GM18507 (cell line): Measurements from ENCODE around the gene ADARB2.

ENCODE experiments used
- DNase-seq: peaks from one replicate; pipeline ENCODE4 v3.0.0; 2011; ENCODE audit warnings: low read depth; ENCODE audit not compliant: insufficient read length; ENCODE audit errors: extremely low spot score
- FAIRE-seq: peaks from 2 replicates; lab custom pipeline; 2011; peaks lifted over from hg19 to GRCh38; lab: Jason Lieb, UNC

The ADARB2 gene

GRCh38 chr10:1668399-1668798 lies 68.9 kb downstream of the ADARB2 start:
- DNase-seq: no peak
- FAIRE-seq: no peak

GRCh38 chr10:1667392-1667791 lies 69.9 kb downstream of the ADARB2 start:
- DNase-seq (no peak), FAIRE-seq (no peak)

GRCh38 chr10:1666147-1666546 lies 71.2 kb downstream of the ADARB2 start:
- FAIRE-seq (no peak), DNase-seq (no peak)

- no peak for FAIRE-seq
- no peak for DNase-seq
Observed at GRCh38 chr10:1665681-1666080, 71.6 kb downstream of the ADARB2 start.

- DNase-seq (no peak), FAIRE-seq (no peak)
Observed at GRCh38 chr10:1665021-1665661, 72.2 kb downstream of the ADARB2 start.

GRCh38 chr10:1664333-1664964 lies 72.9 kb downstream of the ADARB2 start:
- FAIRE-seq (no peak), DNase-seq (no peak)

GRCh38 chr10:1663226-1663625 lies 74.1 kb downstream of the ADARB2 start:
- no peak for DNase-seq
- FAIRE-seq: no peak

GRCh38 chr10:1662438-1663025 lies 74.8 kb downstream of the ADARB2 start:
- DNase-seq: no peak
- peak; percentile 69 for FAIRE-seq

- FAIRE-seq (peak; percentile 91), DNase-seq (peak; percentile 70)
Observed at GRCh38 chr10:1661859-1662437, 75.4 kb downstream of the ADARB2 start.

- FAIRE-seq (no peak), DNase-seq (no peak)
Observed at GRCh38 chr10:1661416-1661815, 75.9 kb downstream of the ADARB2 start.

- FAIRE-seq (no peak), DNase-seq (no peak)
Observed at GRCh38 chr10:1660815-1661214, 76.5 kb downstream of the ADARB2 start.

- FAIRE-seq (no peak), DNase-seq (no peak)
Observed at GRCh38 chr10:1660386-1660785, 76.9 kb downstream of the ADARB2 start.

GRCh38 chr10:1659221-1659791 lies 78.0 kb downstream of the ADARB2 start:
- no peak for DNase-seq
- no peak for FAIRE-seq

GRCh38 chr10:1658658-1659057 lies 78.7 kb downstream of the ADARB2 start:
- FAIRE-seq (no peak), DNase-seq (no peak)

- DNase-seq: no peak
- no peak for FAIRE-seq
Observed at GRCh38 chr10:1657479-1657878, 79.8 kb downstream of the ADARB2 start.

- FAIRE-seq (no peak), DNase-seq (no peak)
Observed at GRCh38 chr10:1655367-1655766, 82.0 kb downstream of the ADARB2 start.

GRCh38 chr10:1654811-1655356 lies 82.4 kb downstream of the ADARB2 start:
- no peak for DNase-seq
- FAIRE-seq: no peak

GRCh38 chr10:1654247-1654646 lies 83.1 kb downstream of the ADARB2 start:
- no peak for FAIRE-seq

GRCh38 chr10:1653321-1653720 lies 84.0 kb downstream of the ADARB2 start:
- DNase-seq (no peak), FAIRE-seq (no peak)

More at GRCh38 chr10:1654247-1654646, 83.1 kb downstream of the ADARB2 start:
- DNase-seq: no peak

GRCh38 chr10:1652151-1652550 lies 85.2 kb downstream of the ADARB2 start:
- no peak for FAIRE-seq
- no peak for DNase-seq
